ENCODE results near the gene EPHB6.

Gene EPHB6, protein sequence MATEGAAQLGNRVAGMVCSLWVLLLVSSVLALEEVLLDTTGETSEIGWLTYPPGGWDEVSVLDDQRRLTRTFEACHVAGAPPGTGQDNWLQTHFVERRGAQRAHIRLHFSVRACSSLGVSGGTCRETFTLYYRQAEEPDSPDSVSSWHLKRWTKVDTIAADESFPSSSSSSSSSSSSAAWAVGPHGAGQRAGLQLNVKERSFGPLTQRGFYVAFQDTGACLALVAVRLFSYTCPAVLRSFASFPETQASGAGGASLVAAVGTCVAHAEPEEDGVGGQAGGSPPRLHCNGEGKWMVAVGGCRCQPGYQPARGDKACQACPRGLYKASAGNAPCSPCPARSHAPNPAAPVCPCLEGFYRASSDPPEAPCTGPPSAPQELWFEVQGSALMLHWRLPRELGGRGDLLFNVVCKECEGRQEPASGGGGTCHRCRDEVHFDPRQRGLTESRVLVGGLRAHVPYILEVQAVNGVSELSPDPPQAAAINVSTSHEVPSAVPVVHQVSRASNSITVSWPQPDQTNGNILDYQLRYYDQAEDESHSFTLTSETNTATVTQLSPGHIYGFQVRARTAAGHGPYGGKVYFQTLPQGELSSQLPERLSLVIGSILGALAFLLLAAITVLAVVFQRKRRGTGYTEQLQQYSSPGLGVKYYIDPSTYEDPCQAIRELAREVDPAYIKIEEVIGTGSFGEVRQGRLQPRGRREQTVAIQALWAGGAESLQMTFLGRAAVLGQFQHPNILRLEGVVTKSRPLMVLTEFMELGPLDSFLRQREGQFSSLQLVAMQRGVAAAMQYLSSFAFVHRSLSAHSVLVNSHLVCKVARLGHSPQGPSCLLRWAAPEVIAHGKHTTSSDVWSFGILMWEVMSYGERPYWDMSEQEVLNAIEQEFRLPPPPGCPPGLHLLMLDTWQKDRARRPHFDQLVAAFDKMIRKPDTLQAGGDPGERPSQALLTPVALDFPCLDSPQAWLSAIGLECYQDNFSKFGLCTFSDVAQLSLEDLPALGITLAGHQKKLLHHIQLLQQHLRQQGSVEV

DNA sequence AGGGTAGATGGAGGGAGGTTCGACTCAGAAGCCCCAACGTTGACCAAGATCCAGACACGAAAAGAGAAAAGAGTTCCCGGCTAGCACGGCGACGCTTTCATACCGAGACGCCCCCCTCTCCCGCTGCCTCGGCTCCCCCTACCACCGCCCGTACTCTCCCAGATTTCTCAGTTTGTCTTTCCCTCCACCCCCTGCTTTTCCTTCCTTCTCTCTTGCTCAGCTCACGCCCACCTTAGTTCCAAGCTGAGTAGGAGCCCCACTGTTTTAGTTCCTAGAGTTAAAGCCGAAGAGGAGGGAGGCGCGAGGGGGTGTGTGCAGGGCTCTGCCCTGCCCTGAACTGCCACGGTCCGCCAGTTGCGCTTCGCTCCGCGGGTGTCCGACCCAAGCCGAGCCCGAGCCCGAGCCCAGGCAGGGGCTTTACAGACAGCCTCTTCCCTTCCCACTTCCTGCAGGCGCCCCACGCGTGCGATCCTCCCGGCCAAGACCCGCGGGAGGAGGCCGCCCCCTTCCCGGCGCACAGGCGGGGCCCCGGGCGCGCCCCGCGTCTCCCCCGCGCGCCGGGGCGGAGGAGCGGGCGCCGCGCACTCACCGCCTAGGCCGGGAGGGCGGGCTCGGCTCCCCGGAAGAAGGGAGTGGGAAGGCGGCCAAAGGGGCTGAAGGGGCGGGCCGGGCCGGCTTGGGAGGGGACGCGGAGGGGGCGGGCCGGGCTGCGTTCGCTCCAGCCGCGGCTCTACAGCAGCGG, at the start of gene EPHB6:
EPHB6 (plus strand) TSS at position 705 of the 742 bp plus-strand sequence. CDS start 8,152 bp downstream, outside the sequence.
- DNase-seq (ENCODE audit: low read depth, low spot score), result peak; percentile 25

DNA sequence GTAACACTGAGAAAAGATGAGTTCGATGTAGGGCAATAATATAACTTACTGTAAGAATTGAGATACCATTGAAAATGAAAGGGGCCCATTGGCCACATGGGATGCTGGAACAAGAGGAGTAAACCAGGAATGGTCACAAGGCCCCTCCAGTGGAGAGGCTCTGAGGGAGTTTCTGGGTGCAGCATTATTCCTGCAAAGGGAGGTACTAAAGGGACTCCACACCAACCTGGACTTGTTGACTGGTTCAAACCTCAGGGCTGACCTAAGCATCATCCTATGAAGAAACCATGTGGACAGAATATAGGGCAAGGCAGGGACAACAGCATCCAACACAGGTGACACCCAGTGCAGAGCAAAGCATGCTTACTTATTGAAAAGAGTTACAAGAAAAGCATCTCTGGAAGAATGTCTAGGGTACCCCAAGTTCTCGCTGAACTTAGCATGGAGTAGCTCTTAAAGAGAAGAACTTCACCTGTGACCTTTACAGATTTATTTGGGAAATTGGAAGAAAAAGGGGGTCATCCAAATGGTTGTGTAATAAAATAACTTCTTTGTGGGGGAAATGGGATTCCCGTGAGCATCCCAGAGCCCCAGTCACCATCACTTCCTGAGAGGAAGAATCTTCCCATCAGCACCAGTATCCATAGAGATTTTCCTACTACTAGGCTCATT, 49.4 kb upstream of the EPHB6 start:
- DNase-seq (ENCODE audit: low read depth, low spot score), result no peak

DNA sequence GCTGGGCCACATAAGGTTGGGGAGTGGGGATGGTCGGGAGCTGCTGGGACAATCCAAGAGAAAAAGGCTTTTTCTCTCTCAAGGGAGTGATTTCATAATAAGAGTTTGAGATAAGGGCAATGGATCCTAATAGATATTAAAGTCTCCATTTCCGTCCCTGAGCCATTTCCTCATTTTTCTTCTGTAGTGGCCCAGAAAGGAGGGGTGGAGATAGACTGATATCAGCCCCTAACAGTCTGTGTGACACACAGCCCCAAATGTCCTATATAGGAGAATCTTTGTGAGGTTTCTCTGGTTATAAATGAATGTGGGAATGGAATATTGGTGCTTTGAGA, 48.9 kb upstream of the EPHB6 start:
- DNase-seq (ENCODE audit: low read depth, low spot score), result no peak

DNA sequence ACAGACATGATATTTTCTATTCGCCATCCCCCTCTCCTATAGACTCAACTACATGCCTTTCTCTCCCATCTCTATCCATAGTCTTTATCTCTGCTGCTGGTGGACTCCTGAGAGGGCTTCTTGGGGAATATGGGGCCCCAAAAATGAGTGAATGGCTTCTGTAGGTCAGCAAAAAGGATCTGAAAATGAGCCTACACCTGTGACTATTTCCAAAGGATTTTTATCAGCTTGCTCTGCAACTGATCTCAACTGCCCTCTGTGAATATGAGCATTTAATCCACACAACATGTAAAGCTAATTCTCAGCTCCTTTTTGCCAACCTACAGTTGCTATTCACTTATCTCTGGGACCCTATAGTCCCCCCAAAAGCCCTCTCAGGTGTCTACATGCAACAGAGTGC, 47.9 kb upstream of the EPHB6 start:
- DNase-seq (ENCODE audit: low read depth, low spot score), result no peak

DNA sequence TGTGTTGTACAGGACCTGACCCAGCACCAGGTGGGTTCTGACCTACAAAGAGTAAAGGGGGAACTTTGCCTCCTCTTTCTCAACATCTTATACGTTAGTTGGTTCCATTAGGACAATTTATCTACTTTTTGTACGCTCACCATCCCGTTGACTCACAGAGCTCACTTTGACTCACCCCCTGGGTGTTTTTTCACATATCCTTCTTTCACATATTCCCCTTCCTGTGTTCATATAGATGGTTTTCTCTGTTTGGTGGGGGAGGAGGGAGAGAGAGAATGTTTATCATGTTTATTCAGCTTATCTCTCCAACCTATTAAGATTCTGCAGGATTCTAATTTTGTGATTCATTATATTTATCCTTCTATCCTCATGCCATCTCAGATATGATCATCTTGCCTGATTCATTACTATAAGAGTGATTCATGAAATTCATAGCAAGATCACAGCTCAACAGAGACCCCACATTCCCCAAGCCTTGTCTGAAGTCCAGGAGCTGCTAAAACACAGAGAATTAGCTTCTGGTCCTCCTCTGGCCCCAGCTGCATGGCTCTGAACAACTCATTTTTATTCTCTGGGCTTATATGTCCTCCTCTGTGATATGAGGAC, 46.9 kb upstream of the EPHB6 start:
- no peak for DNase-seq (ENCODE audit: low read depth, low spot score)

DNA sequence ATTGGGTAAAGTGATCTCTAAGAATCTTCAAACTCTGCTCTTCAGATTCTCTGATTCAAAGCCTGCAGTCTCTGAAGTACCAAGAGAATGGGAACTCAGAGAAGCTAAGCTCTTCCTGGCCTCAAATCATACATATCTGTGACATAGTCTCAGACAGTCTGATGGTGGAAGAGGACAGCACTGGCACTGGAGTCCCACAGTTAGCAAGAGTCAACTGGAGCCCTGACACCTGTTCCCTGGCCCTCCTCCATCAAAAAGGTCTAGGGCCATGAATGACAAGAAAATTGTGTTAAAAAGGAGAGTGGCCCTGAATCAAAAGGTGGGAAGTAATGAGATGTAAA, 46.4 kb upstream of the EPHB6 start:
- DNase-seq (ENCODE audit: low read depth, low spot score), result no peak

DNA sequence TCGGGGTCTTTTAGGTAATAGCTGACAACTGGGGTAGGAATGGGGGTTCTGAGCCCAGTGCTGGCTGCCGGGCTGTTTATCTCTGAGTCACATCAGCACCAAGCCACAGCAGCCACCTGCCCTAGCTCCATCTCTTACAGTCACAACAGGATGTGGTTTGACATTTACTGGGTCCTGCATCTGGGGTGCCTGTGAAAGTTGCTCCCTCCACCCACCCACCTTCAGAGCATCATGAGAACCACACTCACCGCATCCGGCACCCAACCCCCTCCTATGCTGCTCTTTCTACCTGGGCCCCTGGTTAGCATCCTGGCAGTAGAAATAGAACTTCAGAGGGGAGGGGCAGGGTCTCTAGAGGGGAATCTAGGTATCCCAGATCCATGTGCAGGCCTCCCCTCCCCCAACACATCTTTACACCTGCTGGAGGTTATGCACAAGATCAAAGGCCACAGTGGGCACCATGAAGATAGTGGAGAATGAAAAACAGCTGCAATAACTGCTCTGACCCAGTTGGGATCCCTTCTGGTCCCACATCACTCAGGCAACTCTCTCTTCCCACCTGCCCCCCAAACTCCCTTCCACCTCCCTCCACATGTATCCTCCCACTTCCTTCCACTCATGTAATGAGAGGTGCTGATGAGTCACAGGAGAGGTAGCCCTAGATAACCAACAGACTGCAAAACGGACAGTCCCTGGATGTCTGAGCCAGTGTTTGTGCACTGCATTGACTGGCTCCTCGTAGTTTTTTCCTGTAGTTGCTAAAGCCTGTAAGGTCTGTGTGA, 45.9 kb upstream of the EPHB6 start:
- peak; percentile 93 for DNase-seq (ENCODE audit: low read depth, low spot score)

DNA sequence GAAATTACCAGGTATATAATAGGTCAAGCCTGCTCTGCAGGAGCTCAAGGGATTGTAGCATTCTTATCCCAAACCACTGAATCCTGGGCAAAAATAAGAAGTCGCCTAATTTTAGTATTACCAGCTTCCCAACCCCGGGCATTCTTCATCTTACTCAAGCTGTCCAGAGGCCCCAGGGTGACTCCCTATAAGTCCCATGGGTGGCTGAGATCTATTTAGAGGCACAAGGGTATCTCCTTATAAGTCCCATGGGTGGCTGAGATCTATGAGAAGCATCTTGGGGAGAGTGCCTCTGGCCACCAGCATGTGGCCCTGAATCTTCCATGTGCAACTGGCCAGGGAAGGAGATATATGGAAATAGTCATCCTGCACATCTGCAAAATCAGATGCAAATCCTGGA, 45.2 kb upstream of the EPHB6 start:
- no peak for DNase-seq (ENCODE audit: low read depth, low spot score)

DNA sequence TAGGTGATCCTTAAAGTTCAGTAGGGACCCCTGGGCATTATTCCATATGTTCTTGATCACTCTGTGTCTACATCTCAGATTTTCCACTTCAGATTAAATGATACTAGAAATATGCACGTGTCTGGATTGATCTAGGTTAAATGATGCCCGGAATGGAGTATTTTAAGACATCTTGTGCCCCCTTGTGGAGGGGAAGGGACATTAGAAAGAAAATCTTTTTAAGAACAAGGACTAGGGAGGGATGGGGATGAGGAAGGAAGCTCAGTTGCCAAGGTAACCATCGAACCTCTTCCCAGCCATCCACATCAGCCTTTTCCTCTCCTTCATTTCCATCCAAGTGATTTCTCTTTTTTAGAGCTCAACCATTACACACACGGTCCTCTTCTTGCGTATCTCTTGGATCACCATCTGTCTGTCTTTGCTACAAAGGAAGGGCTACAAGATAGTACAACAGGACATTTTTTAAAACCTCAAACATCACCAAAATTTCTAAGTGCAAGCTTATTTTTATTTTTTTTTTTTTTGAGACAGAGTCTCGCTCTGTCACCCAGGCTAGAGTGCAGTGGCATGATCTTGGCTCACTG, 43.6 kb upstream of the EPHB6 start:
- no peak for DNase-seq (ENCODE audit: low read depth, low spot score)

DNA sequence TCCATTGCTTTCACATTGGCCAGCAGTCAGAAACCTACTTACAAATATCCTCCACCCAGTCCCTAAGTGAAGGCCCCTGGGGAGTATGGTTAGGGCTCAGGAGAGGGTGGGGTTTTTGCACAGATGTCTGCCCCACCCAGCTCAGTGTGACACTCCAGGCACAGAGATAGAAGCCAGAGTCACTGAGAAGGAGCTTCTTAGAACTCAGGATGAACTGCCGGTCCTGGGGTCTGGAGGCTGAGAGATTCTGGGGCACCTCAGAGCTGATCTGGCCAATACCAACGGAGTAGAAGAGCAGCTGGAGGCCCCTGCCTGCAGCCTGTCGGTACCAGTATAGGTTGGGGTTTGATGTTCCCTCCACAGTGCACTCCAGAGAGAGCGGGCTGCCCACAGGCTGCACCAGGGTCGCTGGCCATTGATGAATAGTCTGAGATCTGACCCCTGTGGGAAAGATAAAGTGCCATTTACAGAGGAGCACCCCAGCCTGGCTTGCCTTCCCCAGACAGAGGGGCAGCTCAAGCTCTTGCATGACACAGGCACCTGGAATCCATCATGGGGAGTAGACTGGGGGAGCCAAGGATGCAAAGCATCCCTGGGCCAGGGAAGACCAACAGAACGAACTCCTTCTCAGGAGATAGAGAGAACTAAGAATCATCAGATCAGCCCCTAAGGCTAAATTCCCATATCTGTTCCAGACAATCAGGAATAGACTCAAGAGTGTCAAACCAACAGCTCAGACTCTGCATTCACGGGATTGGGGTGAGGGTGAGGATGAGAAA, 42.2 kb upstream of the EPHB6 start:
- DNase-seq (ENCODE audit: low read depth, low spot score), result no peak

DNA sequence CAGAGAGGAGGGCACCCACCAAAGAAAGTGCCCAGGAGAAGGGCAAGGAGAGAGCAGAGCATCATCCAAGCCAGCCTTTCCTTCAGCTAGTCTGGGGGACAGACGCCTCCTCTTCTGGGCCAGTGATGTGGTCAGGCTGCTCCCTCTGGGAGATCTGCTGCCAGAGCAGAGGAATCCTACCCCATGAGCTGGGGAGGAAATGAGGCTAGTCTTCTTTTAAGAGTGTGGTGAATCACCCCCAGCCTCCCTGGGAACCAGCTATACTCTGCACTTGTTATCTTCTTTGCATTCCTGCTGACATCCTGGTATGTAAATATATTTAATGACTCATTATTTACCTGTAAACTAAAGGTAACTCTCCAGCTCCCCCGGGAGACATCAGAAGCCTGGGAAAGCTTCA, 41.6 kb upstream of the EPHB6 start:
- no peak for DNase-seq (ENCODE audit: low read depth, low spot score)

DNA sequence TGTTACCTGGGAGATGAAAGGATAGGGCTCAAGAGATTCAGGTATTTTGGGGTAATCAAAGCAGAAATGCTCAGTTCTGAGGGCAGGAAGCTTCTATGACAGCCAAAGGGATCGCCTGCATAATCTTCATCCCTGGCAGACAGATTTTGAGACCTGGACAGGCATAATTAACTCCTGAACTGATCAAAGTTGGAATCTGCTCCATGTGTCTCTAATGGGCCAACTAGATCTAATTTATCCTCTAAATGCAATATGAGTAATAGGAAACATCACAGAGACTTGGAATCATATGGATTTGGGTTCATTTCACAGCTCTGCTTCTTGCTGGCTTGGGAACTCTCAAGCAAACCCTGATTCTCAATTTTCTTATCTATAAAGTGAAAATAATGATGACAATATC, 41.2 kb upstream of the EPHB6 start:
- DNase-seq (ENCODE audit: low read depth, low spot score), result no peak

DNA sequence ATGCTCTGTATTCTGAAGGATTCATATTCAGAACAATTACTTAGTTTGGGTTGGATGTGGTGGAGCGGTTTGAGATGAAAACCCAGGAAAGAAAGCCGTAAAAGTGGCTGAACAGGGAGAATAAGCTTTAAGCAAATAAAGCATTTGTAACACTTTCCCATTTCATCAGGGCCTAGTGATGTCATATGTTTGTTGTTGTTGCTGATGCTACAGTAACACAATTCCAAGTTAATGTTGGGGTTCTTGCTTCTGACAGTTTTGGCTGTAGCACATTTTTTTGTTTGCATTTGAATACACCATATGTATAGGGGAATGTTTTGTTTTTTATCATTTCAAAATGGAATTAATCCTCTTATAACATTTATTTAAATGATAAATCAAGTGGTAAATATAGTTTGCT, 40.4 kb upstream of the EPHB6 start:
- no peak for DNase-seq (ENCODE audit: low read depth, low spot score)

DNA sequence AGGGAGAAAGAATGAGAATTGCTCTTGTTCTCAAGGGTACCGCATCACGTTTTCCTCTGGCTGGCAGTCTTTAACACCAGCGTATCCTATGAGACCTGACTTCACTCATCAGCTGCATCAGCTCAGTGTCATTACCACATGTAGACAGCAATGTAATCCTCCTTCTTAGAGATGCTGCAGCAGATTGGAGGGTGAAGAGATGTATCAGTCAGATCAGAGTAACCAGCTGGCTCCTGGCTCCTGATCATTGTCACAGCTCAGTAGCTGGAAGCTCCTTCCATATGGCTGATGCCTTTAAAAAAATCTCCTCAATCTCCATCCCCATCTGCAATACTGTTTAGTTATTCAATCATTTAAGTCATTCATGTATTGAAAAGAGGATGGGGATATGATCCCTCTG, 39.7 kb upstream of the EPHB6 start:
- no peak for DNase-seq (ENCODE audit: low read depth, low spot score)

DNA sequence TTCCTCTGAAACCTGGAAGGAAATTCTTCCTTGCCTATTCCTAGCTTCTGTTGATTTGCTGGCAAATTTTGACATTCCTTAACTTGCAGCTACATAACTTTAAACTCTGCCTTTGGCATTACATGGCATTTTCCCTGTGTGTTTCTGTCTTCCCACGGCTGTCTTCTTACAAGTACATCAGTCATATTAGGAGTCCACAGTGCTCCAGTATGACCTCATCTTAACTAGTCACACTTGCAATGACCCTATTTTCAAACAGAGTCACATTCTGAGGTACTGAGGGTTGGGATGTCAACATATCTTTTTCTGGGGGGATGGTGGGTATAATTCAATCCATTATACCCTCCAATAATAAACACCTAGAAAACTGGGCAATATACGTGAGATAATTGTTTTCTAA, 37.4 kb upstream of the EPHB6 start:
- no peak for DNase-seq (ENCODE audit: low read depth, low spot score)

DNA sequence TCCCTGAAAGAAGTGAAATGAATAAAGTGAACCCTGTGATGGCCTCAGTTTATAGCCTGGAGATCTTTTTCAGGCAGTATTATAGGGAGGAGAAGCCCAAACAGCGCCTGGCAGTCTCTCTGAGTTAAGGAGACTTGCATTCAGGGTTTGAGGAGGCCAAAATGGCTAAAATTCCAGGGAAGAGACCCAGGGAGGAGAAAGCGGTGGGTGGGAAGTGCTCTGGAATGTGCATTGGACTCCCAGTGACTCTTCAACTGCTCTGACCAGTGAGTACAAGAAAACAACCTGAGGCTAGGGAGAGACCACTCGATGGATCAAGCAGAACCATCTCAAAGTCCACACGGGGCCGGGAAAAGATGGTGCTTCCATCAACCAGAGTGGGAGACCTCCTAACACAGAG, 35.3 kb upstream of the EPHB6 start:
- no peak for DNase-seq (ENCODE audit: low read depth, low spot score)

DNA sequence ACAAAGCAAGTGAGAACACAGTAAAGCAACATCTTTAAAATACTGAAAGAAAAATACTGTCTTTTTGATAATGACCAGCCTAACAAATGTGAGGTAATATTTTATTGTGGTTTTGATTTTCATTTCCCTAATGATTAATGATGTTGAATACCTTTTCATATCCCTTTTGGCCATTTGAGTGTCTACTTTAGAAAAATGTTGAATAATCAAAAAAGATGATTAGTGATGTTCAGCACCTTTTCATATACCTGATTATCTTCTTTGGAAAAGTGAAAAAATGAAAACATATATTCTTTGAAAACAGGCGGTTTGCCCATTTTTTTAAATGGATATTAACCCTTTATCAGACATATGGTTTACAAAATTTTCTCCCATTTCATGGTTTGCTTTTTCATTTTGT, 32.2 kb upstream of the EPHB6 start:
- DNase-seq (ENCODE audit: low read depth, low spot score), result no peak

DNA sequence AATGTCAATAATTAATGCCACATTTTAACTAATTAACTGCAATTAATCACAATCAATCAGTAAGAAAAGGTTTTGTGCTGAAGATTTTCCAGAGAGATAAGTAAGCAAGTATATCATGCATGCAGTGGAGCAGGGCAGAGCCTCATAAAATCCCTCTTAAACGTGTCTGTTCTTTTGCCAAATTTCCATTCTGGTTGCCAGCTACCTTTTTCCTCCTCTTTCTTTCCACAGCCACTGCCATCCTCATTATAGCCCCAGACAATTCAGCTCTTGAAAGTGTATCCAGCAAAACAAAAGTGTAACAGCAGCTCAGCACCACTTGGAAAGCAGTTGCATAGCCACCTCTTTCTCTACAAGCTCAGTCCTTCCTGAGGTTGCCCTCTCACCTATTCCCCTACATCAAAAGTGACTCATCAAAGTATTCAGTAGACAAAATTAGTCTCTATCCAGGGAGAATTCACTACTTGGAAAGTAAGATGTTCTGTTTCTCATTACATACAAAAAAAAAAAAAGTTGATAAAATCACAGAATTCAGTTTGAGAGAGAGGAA, 26.9 kb upstream of the EPHB6 start:
- DNase-seq (ENCODE audit: low read depth, low spot score), result no peak

DNA sequence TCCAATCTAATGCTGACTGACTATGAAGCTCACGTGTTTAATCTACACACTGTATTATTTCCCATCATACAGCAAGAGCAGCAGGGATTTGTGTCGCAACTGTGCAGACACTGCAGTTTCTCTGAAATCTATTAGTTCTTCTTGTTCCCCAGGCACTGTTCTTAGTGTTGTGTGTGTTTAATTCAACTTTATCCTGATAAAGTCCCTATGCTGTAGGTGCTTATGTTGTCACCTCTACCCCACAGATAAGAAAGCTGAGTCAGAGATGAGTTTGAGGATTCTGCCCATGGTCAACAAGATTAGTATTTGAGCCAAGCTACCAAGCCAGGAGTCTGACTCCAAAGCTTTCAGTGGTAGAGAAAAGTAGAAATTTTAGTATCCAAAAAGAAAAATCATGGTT, 22.5 kb upstream of the EPHB6 start:
- no peak for DNase-seq (ENCODE audit: low read depth, low spot score)
